GM11168 (cell line): ENCODE data around the gene ERFE.

Experiments
- in situ Hi-C: fragments of 300-500 bp; cut with MboI; formaldehyde crosslinking; loops from one replicate; pipeline ENCODE4 v1.12.0; 2022; ENCODE audit warnings: low sequenced_read_pairs; ENCODE audit not compliant: unreplicated experiment

The ERFE gene

GRCh38 chr2:238152771-238153688 is 5.7 kb upstream of the ERFE start:
- in situ Hi-C loops, result no loop called here

- in situ Hi-C loops, result no loop called here
These were observed 4.2 kb upstream of the ERFE start for GRCh38 chr2:238154570-238154969.

- in situ Hi-C loops, result no loop called here
These were observed 3.6 kb upstream of the ERFE start for GRCh38 chr2:238155051-238155760.

GRCh38 chr2:238155761-238156694 is 2.7 kb upstream of the ERFE start:
- in situ Hi-C loops, result no loop called here

GRCh38 chr2:238157506-238158017 is 1.2 kb upstream of the ERFE start:
- in situ Hi-C loops, result no loop called here

GRCh38 chr2:238158018-238158508 is 707 bp upstream of the ERFE start:
- in situ Hi-C loops, result no loop called here

GRCh38 chr2:238159071-238159539 is 335 bp downstream of the ERFE start:
- in situ Hi-C loops, result no loop called here

- in situ Hi-C loops, result no loop called here
These were observed 963 bp downstream of the ERFE start for GRCh38 chr2:238159661-238160205.

- in situ Hi-C loops, result no loop called here
These were observed 1.7 kb downstream of the ERFE start for GRCh38 chr2:238160206-238161129.

- in situ Hi-C loops, result no loop called here
These were observed 2.7 kb downstream of the ERFE start for GRCh38 chr2:238161291-238162051.

- in situ Hi-C loops, result no loop called here
These were observed 3.6 kb downstream of the ERFE start for GRCh38 chr2:238162251-238162845.

- in situ Hi-C loops, result no loop called here
These were observed 4.2 kb downstream of the ERFE start for GRCh38 chr2:238162846-238163441.

- in situ Hi-C loops, result no loop called here
These were observed 4.9 kb downstream of the ERFE start for GRCh38 chr2:238163481-238164198.

- in situ Hi-C loops, result no loop called here
These were observed 6.1 kb downstream of the ERFE start for GRCh38 chr2:238164906-238165287.

GRCh38 chr2:238165288-238165921 is 6.6 kb downstream of the ERFE start:
- in situ Hi-C loops, result no loop called here
